Measurements from ENCODE around the gene FN3K.

The FN3K gene

GRCh38 chr17:82734987-82735866 is at the start of gene FN3K:
TSS of gene FN3K (plus strand) at chr17:82735615. CDS start at chr17:82735637, 22 bp downstream.
- peak; percentile 83 for DNase-seq

- DNase-seq = peak; percentile 12
These were observed 48.8 kb upstream of the FN3K start for GRCh38 chr17:82686366-82687324.

GRCh38 chr17:82687375-82687861 is 48.0 kb upstream of the FN3K start:
- peak; percentile 22 for DNase-seq

- DNase-seq = no peak
These were observed 47.5 kb upstream of the FN3K start for GRCh38 chr17:82687871-82688270.

GRCh38 chr17:82689077-82689476 is 46.3 kb upstream of the FN3K start:
- DNase-seq = peak; percentile 5

GRCh38 chr17:82690786-82691489 is 44.5 kb upstream of the FN3K start:
- DNase-seq = peak; percentile 13

GRCh38 chr17:82691714-82692113 is 43.7 kb upstream of the FN3K start:
- peak; percentile 3 for DNase-seq

GRCh38 chr17:82692268-82692667 is 43.1 kb upstream of the FN3K start:
- DNase-seq = peak; percentile 5

GRCh38 chr17:82693168-82693867 is 42.1 kb upstream of the FN3K start:
- peak; percentile 13 for DNase-seq

- DNase-seq = peak; percentile 3
These were observed 40.8 kb upstream of the FN3K start for GRCh38 chr17:82694647-82695046.

GRCh38 chr17:82696259-82696658 is 39.2 kb upstream of the FN3K start:
- DNase-seq = no peak

GRCh38 chr17:82696916-82697807 is 38.3 kb upstream of the FN3K start:
- peak; percentile 31 for DNase-seq

- no peak for DNase-seq
These were observed 37.7 kb upstream of the FN3K start for GRCh38 chr17:82697808-82698064.

- DNase-seq = peak; percentile 100
These were observed 37.1 kb upstream of the FN3K start, which contains the start of gene RAB40B for GRCh38 chr17:82698065-82698973. TSS of gene RAB40B (minus strand) at chr17:82698698. CDS start at chr17:82698596, 102 bp downstream.

- DNase-seq = no peak
These were observed 36.4 kb upstream of the FN3K start for GRCh38 chr17:82698974-82699442.

- DNase-seq = peak; percentile 20
These were observed 35.9 kb upstream of the FN3K start for GRCh38 chr17:82699551-82699950.

- peak; percentile 48 for DNase-seq
These were observed 33.0 kb upstream of the FN3K start for GRCh38 chr17:82702231-82702927.

GRCh38 chr17:82703036-82703745 is 32.2 kb upstream of the FN3K start:
- peak; percentile 32 for DNase-seq

All from left hindlimb (tissue), 1 donor.